Keratinocyte (primary cell): ENCODE results near the gene SDCCAG8. TPM values are rescaled to one million over a fixed set of nuclear protein-coding genes. Genes with fewer than 3 reads are reported as not detected.

Experiments
- DNase-seq: peaks from one replicate; pipeline ENCODE4 v3.0.0-alpha.2; 2011; ENCODE audit warnings: low read depth, missing footprints, low spot score
- FAIRE-seq: peaks from 2 replicates; lab custom pipeline; 2011; peaks lifted over from hg19 to GRCh38; lab: Jason Lieb, UNC
- H2AFZ ChIP-seq: 2 replicates; pipeline ENCODE4 v1.6.0; 2012; ENCODE audit warnings: low read length, control low read depth, inconsistent platforms; ENCODE audit not compliant: control insufficient read depth
- H3K27ac ChIP-seq: 2 replicates; pipeline ENCODE4 v1.5.1; 2011; ENCODE audit warnings: low read length; ENCODE audit not compliant: control insufficient read depth, insufficient read depth
- H3K27me3 ChIP-seq: 3 replicates; pipeline ENCODE4 v1.6.0; 2011; ENCODE audit warnings: low read length; ENCODE audit not compliant: control insufficient read depth, insufficient read depth; ENCODE audit errors: extremely low read depth
- H3K36me3 ChIP-seq, 2 experiments: 2 replicates in 1 of 2; 3 replicates in 1 of 2; pipeline ENCODE4 v1.5.1; 2011; ENCODE audit warnings: low read length in 2 of 2, mild to moderate bottlenecking in 1 of 2; ENCODE audit not compliant: control insufficient read depth in 2 of 2, insufficient read depth in 2 of 2; ENCODE audit errors: extremely low read depth in 1 of 2
- H3K4me1 ChIP-seq: 3 replicates; pipeline ENCODE4 v1.5.1; 2011; ENCODE audit warnings: low read length; ENCODE audit not compliant: control insufficient read depth, insufficient read depth; ENCODE audit errors: extremely low read depth
- H3K4me2 ChIP-seq: 3 replicates; pipeline ENCODE4 v1.6.0; 2011; ENCODE audit warnings: low read depth, low read length; ENCODE audit not compliant: control insufficient read depth, insufficient read depth; ENCODE audit errors: extremely low read depth
- H3K4me3 ChIP-seq, 3 experiments: fragments of 200-600 bp in 1 of 3; sonication (generic) in 1 of 3; 2 replicates in 2 of 3; 3 replicates in 1 of 3; pipeline ENCODE4 v1.5.1; 2011 to 2016; ENCODE audit warnings: low read length in 3 of 3, mild to moderate bottlenecking in 3 of 3, control low read depth in 2 of 3, inconsistent platforms in 1 of 3, low read depth in 1 of 3, mixed read lengths in 1 of 3, mixed run types in 1 of 3, moderate library complexity in 1 of 3; ENCODE audit not compliant: control insufficient read depth in 2 of 3, insufficient read depth in 2 of 3; ENCODE audit errors: extremely low read depth in 1 of 3
- H3K79me2 ChIP-seq: 2 replicates; pipeline ENCODE4 v1.6.0; 2012; ENCODE audit warnings: low read length; ENCODE audit not compliant: control insufficient read depth, insufficient read depth
- H3K9ac ChIP-seq: 3 replicates; pipeline ENCODE4 v1.6.0; 2011; ENCODE audit warnings: low read length; ENCODE audit not compliant: control insufficient read depth, insufficient read depth; ENCODE audit errors: extremely low read depth
- H3K9me1 ChIP-seq: 3 replicates; pipeline ENCODE4 v1.6.0; 2011; ENCODE audit warnings: low read length; ENCODE audit not compliant: control insufficient read depth, insufficient read depth; ENCODE audit errors: extremely low read depth
- H3K9me3 ChIP-seq: 2 replicates; pipeline ENCODE4 v1.5.1; 2012; ENCODE audit warnings: low read depth, low read length; ENCODE audit not compliant: control insufficient read depth
- H4K20me1 ChIP-seq: 3 replicates; pipeline ENCODE4 v1.6.0; 2011; ENCODE audit warnings: low read length; ENCODE audit not compliant: control insufficient read depth, insufficient read depth; ENCODE audit errors: extremely low read depth
- EZH2 ChIP-seq: IDR thresholded peaks from one replicate; pipeline ENCODE4 v1.6.1; 2012; ENCODE audit warnings: inconsistent platforms, mild to moderate bottlenecking, low read length, moderate library complexity
- dilution Hi-C: fragments of 300-500 bp; cut with MboI; formaldehyde crosslinking; loops from one replicate; pipeline ENCODE4 v1.7.0; 2020; ENCODE audit warnings: low sequenced_read_pairs; ENCODE audit not compliant: extremely low pct_ligation_motif_present
- polyA plus RNA-seq, 5 experiments: library from polyadenylated mRNA; depleted of rRNA in 3 of 5; stranded (reverse) in 3 of 5; stranded (forward) in 1 of 5; unstranded in 1 of 5; fragments of >200 nt; gene quantifications; 1 replicate in 1 of 5; 2 replicates in 3 of 5; 3 replicates in 1 of 5; pipeline versions ENCODE4 v1.2.1 to v1.2.3, GENCODE V29; 2011 to 2012; ENCODE audit warnings: missing spikeins in 2 of 5, low read depth in 1 of 5, low replicate concordance in 1 of 5
- TF ChIP-seq, protein P1 (sequence below), 3 experiments: IDR thresholded peaks in 1 of 3; conservative IDR thresholded peaks in 1 of 3; optimal IDR thresholded peaks in 1 of 3; 2 replicates in 2 of 3; 3 replicates in 1 of 3; pipeline versions ENCODE3 to v1.5.1; 2011; ENCODE audit warnings: low read length in 3 of 3, mild to moderate bottlenecking in 3 of 3, moderate library complexity in 2 of 3, control low read depth in 1 of 3, inconsistent platforms in 1 of 3; ENCODE audit not compliant: insufficient read depth in 2 of 3; ENCODE audit errors: extremely low read depth in 1 of 3

SDCCAG8 gene
- polyA plus RNA-seq, 1 donor (not counting 4 experiments of a cell fraction or from before 2014, with no cell fraction given) = 61.6 TPM

DNA sequence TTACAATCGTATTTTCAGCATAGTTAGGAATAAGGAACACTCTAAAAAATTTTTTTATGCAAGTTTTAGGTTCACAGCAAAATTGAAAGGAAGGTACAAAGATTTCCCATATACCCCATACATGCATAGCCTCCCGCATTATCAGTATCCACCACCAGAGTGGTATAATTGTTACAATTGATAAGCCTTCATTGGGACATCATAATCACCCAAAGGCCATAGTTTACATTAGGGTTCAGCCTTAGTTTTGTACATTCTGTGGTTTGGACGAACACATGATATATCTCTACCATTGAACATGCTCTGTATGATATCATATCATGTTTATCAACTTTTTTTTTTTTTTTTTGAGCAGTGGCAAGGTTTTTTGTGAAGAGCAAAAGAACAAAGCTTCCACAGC is 180.0 kb downstream of the SDCCAG8 start:
- FAIRE-seq = no peak
- dilution Hi-C loops = no loop called here
- Histone ChIP-seq H3K4me3 (no peak overlapping the region), H3K9ac (no peak overlapping the region), H3K36me3 (peaks cover 0 to 3% of the 10 kb centered on the region in 2 experiments), H3K4me2 (no peak overlapping the region), H3K9me1 (no peaks in the 10 kb centered on the region), H3K27ac (no peak overlapping the region), H3K79me2 (no peaks in the 10 kb centered on the region), H3K4me1 (no peaks in the 10 kb centered on the region), H2AFZ (no peak overlapping the region), H3K27me3 (no peaks in the 10 kb centered on the region), H3K9me3 (no peaks in the 10 kb centered on the region), H4K20me1 (no peaks in the 10 kb centered on the region)
- no peak for DNase-seq
- TF ChIP-seq, protein P1, sequence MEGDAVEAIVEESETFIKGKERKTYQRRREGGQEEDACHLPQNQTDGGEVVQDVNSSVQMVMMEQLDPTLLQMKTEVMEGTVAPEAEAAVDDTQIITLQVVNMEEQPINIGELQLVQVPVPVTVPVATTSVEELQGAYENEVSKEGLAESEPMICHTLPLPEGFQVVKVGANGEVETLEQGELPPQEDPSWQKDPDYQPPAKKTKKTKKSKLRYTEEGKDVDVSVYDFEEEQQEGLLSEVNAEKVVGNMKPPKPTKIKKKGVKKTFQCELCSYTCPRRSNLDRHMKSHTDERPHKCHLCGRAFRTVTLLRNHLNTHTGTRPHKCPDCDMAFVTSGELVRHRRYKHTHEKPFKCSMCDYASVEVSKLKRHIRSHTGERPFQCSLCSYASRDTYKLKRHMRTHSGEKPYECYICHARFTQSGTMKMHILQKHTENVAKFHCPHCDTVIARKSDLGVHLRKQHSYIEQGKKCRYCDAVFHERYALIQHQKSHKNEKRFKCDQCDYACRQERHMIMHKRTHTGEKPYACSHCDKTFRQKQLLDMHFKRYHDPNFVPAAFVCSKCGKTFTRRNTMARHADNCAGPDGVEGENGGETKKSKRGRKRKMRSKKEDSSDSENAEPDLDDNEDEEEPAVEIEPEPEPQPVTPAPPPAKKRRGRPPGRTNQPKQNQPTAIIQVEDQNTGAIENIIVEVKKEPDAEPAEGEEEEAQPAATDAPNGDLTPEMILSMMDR (optimal IDR thresholded peaks at IDR 0.05 in 1 of 3, IDR thresholded peaks at IDR 0.05 in 1 of 3, conservative IDR thresholded peaks at IDR 0.05 in 1 of 3; ENCODE audit: extremely low read depth in 1 of 3, insufficient read depth in 2 of 3, low read length in 3 of 3) = no peak
- TF ChIP-seq EZH2 = no peak

DNA sequence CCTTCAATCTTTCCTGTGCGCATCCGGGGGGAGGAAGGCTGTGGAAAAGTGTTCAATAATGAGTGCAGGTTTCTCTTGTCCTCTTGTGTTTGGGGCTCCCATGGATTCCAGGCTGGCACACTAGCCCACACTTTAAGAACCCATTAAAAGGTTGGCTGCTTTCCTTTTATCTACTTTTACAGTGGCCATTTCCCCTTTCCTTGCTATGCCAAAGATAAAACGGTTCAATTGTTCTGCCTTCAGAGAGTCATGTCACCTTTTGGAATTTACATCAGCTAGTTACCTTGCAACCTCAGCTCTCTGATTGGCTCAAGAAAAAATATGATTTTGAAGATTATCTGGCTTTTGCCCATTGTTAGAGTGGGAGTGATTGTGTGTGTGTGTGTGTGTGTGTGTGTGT is 182.3 kb downstream of the SDCCAG8 start:
- Histone ChIP-seq H3K4me3 (no peak overlapping the region), H3K27ac (no peak overlapping the region), H3K9ac (no peak overlapping the region), H3K4me1 (no peaks in the 10 kb centered on the region), H3K27me3 (no peaks in the 10 kb centered on the region), H4K20me1 (no peaks in the 10 kb centered on the region), H3K36me3 (peaks cover 0 to 1% of the 10 kb centered on the region in 2 experiments), H2AFZ (no peak overlapping the region), H3K79me2 (no peaks in the 10 kb centered on the region), H3K9me1 (no peaks in the 10 kb centered on the region), H3K9me3 (no peaks in the 10 kb centered on the region), H3K4me2 (no peak overlapping the region)
- TF ChIP-seq, protein P1 (optimal IDR thresholded peaks at IDR 0.05 in 1 of 3, IDR thresholded peaks at IDR 0.05 in 1 of 3, conservative IDR thresholded peaks at IDR 0.05 in 1 of 3; ENCODE audit: extremely low read depth in 1 of 3, insufficient read depth in 2 of 3, low read length in 3 of 3) = no peak
- no peak for TF ChIP-seq EZH2
- no peak for FAIRE-seq
- DNase-seq = no peak
- dilution Hi-C loops = no loop called here
